Sigmoid colon (tissue), 4 donors: Measurements from ENCODE around the gene PDLIM1.

Source experiments
- CTCF ChIP-seq, 4 experiments: fragments of 450-650 bp in 3 of 4; fragments of 200-600 bp in 1 of 4; IDR thresholded peaks; one replicate each; pipeline ENCODE4 v1.5.1; 2016 to 2019; ENCODE audit warnings: antibody characterized with exemption in 4 of 4, mild to moderate bottlenecking in 3 of 4, moderate library complexity in 2 of 4
- POLR2A ChIP-seq, 2 donors: fragments of 450-650 bp; IDR thresholded peaks; one replicate each; pipeline ENCODE4 v1.6.1; 2016; ENCODE audit warnings: antibody characterized with exemption in 2 of 2, mild to moderate bottlenecking in 2 of 2, moderate library complexity in 2 of 2
- POLR2AphosphoS5 ChIP-seq, 4 donors: sonication (generic); formaldehyde crosslinking; IDR thresholded peaks; one replicate each; pipeline ENCODE4 v1.6.1; 2017; ENCODE audit warnings: antibody characterized with exemption in 4 of 4

GRCh38 chr10:95248989-95249388, 41.8 kb downstream of the PDLIM1 start:
- TF ChIP-seq CTCF (IDR thresholded peaks at IDR 0.05), result no peak
- no peak for TF ChIP-seq POLR2A (IDR thresholded peaks at IDR 0.05)
- no peak for TF ChIP-seq POLR2AphosphoS5 (IDR thresholded peaks at IDR 0.05)
